HG03521 (cell line): ENCODE measurements around the gene VPS35L.

Experiments
- ATAC-seq: cut with Tn5 transposase; IDR thresholded peaks from one replicate; pipeline ENCODE4 v1.9.1; 2021; ENCODE audit warnings: mild to moderate bottlenecking, moderate library complexity; ENCODE audit not compliant: unreplicated experiment

The VPS35L gene

GRCh38 chr16:19689342-19689741 is 133.8 kb downstream of the VPS35L start:
- ATAC-seq: no peak

DNA sequence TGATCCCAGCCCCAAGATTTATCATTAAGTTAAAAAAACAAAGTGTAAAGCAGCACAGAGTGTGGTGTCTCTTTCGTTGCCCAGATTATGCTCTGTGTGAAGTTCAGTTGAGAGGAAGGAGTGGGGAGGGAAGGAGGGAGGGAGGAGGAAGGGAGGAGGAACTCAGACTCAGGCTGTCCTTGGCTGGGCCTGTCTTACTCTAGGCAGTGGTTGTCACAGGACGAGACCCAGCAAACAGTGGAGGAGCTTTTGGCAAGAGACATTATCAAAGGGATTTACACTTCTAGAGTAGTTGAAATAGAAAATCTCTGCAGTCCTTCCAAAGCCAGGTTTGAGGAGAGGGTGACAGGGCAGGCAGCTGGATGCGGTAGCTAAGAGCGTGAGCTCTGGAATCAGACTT is 134.7 kb downstream of the VPS35L start:
- no peak for ATAC-seq

DNA sequence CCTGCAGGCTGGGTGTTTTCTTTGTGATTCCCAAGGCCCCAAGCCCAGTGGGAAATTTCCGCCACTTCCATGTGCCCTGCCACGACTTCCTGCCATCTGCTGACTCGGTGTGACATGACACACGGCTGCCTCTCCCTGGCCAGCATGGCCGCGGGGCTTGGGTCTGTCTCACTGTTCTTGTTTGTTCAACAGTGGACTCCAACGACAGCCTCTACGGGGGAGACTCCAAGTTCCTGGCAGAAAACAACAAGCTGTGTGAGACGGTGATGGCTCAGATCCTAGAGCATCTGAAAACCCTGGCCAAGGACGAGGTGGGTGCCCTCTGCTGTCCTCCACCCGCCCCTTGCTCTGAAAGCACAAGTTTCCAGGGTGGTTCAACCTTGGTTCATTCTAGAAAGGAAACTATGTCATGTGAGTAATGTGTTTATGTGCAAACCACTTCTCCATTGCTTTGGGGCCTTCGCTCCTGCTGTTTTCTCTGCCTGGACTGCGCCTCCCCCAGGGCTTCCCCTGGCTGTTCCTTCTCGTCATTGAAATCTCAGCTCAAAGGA is 135.7 kb downstream of the VPS35L start:
- ATAC-seq: no peak

DNA sequence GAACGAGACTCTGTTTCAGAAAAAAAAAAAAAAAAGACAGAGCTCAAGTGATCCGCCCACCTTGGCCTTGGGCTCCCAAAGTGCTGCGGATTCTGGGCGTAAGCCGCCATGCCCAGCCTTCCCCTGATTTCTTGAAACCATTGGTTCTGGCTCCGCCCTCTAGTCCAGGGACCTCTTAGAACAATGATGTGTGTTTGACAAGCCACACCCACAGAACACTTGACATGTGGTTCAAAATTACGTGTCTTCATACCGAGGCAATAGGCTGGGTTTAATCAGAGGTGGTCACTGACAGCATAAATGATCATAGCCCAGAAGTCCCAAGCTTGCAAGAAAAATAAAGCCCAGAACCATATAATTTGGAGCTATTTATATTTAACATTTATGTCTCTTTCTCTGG is 139.5 kb downstream of the VPS35L start:
- ATAC-seq: no peak

DNA sequence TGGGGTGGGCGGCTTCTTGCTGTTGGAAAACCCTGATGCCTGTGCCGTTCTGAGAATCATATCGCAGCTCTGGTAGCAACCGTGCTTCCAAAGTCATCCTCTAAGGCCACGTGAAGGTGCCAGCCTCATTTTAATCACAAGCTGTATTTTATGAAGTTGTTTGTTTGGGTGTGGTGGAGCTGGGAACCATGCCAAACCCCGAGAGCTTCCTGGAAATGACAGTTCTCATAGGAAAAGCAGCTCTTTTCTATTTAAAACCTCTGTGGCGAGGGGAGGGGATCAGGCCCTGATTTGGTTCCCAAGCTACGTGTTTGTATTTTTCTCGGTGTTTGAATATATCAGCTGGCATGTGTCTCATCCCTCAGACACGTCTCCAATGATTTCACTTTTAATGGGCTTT is 140.8 kb downstream of the VPS35L start:
- ATAC-seq: no peak

- ATAC-seq: no peak
Measured at GRCh38 chr16:19696961-19697360, 141.5 kb downstream of the VPS35L start.

- ATAC-seq: no peak
Measured at GRCh38 chr16:19697756-19698318, 142.3 kb downstream of the VPS35L start.

GRCh38 chr16:19698480-19699465 is 143.3 kb downstream of the VPS35L start:
- ATAC-seq: no peak

DNA sequence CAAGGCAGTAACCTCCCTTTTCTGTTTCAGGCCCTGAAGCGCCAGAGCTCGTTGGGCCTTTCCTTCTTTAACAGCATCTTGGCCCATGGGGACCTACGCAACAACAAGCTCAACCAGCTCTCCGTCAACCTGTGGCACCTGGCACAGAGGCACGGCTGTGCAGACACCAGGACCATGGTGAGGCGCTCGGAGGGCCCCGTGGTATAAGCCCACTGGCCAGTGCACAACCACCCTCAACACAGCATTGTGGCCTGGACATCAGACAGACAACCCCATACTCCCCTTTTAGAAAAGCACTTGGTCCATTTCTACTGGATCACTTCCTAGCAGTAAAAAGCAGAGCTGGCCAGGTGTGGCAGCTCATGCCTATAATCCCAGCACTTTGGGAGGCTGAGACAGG is 144.0 kb downstream of the VPS35L start:
- ATAC-seq: no peak

DNA sequence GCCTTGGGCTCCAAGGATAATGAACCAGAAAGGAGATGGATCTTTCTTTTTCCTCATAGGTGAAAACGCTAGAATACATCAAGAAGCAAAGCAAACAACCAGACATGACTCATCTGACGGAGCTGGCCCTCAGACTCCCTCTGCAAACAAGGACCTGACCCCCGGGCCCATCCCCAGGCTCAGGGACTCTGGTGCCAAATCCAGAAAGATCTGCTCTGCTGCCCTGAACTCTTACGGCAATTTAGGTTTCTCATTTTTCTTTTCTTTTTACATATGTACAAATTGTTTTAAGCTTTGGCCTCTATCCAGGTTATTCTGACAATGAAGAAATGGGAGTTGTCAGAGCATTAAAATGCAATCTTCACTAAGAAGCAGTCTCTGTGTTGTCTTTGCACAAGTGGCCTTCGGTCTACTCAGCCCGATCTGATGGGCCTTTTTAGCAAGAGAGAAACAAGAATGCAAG is 144.8 kb downstream of the VPS35L start:
- ATAC-seq: no peak

DNA sequence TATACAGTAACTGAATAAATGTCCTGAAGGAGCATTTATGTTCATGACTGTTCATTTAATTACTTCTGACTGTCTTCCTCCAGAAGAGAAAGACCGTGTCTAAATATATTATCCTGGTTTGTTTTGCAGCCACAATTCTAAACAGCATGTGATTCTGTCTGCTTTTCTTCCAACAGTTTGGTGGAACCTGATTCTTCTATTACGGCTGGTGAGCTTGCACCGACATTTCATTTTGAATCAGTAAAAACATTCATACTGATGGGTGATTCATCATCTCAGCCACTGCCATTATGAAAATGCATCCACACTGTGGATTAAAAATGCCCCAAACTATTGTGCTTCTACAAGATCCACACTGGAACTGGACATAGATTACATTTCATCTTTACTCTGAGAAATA is 145.6 kb downstream of the VPS35L start:
- ATAC-seq: no peak

DNA sequence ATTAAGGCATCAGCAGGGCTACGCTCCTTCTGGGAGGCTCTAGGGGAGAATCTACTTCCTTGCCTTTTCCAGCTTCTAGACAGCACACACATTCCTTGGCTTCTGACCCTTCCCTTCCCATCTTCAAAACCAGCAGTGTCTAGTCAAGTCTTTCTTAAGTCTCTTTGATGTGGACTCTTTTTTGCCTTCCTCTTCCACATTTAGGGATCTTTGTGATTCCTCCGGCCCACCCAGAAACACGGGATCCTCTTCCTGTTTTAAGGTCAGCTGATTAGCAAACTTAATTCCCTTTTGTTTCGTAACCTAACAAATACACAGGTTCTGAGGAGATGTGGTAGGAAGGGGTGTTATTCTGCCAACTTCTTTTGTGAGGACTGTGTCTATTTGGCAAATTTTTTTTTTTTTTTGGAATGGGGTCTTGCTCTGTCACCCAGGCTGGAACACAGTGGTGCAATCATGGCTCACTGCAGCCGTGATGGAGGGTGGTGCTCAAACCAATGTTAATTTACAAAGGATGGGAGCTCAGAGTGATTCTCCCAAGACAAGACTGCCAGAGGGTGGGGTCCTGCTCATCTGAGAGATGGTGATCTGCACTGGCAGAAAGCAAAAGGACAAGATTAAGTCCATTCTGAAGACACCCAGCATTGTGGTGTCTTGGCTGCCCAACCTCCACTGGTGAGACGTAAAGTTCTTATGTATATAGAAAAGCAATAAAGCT is 147.8 kb downstream of the VPS35L start:
- ATAC-seq: no peak

DNA sequence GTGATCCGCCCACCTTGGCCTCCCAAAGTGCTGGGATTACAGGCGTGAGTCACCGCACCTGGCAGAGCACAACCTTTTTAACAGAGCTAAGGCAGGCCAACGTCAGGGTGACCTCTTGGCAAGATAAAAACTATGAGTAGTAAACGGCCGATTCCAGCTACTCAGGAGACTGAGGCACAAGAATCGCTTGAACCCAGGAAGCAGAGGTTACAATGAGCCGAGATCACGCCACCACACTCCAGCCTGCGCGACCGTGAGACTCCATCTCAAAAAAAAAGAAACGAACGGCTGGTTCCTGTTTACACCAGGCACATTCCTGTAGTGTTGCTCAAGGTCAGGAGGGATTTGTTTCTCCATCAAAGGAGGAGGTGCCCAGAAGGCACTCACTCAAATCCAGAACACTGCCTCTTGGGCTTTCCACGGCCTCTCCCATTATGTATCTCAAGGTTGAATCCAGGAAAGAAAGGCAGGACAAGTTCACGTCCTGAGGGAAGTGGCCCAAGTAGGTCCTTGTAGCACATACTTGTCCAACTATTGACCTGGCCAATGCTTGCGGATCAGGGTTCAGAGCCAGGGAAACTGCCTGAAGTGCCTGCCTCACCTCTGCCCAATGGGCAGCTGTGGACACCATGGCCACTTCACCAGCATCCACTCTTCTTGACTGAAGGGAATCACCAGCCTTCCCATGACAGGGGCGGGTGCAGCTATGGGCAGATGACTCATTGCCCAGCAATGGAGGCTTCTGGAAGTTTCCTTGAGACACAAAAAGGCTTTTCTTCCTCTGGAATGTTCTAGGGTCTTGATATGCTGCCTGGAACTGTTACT is 149.0 kb downstream of the VPS35L start:
- ATAC-seq: no peak

DNA sequence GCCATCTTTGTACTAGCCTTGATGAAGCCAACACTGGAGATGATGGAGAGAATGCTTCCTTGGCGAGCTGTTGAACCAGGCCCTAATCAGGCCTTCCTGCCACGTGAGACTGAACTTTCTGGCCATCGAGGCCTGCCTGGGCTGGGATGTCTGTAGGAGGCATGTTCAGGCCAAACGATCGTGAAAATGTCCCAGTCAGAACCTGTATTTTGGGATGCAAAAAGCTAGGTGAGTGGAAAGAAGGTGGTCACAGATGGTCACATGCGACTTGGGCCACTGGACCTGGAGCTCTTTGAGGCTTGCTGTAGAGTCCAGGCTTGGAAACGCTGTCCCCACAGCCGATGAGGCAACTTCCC is 149.6 kb downstream of the VPS35L start:
- ATAC-seq: no peak

GRCh38 chr16:19705843-19706242 is 150.3 kb downstream of the VPS35L start:
- no peak for ATAC-seq

DNA sequence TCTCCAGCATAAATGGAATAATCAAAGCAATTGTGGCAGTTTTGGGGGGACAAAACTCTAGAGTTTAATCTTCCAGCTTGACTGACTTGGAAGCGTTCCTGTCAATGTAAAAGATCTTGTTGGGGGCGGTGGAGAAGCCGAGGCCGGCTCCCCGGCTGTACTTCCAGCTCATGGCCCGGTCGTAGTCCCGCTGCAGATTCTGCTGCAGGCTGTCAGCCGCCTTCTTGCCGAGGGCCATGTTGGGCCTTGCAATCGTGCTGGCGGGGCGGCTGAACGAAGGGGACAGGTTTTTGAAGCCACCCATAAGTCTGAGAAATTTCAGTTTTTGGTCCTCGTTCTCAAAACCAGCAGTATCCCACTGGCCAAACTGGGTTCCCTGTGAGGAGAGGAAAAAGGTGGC is 151.3 kb downstream of the VPS35L start:
- no peak for ATAC-seq

GRCh38 chr16:19707569-19708295 is 152.2 kb downstream of the VPS35L start:
- no peak for ATAC-seq

GRCh38 chr16:19708296-19709205 is 153.0 kb downstream of the VPS35L start:
- ATAC-seq: no peak
